ENCODE results near the gene FOXS1.
"Not testable (repeated sequence)": the region's sequence is repeated elsewhere in the genome, so short reads cannot be mapped to it uniquely, and the experiment has no call there.

Gene FOXS1

GRCh38 chr20:31838646-31839292 is 6.6 kb downstream of the FOXS1 start:
- peak; percentile 87 for DNase-seq

DNA sequence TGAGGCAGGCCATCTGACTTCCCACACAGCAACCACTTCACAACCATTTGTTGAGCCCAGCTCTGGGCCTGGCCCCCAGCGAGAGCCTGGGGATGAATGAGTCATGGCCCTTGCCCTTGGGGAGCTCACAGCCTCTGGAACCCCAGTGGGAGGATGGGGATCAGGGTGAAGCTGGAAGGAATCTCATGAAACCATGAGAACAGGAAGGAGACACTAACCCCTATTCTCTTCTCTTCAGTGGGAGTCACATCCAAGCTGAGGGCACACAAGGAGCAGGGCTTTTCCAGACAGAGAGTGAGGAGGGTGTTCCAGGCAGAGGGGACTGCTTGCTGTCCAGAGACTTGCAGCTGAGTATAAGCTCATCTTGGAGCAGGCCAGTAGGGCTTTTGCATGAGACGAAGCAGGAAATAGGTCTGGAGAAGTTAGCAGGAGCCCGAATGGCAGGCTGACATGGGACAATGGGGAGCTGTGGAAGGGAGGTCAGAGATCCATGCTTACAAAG is 7.5 kb downstream of the FOXS1 start:
- DNase-seq, result peak; percentile 93

GRCh38 chr20:31836853-31837608 is 8.4 kb downstream of the FOXS1 start:
- DNase-seq, result peak; percentile 5

DNA sequence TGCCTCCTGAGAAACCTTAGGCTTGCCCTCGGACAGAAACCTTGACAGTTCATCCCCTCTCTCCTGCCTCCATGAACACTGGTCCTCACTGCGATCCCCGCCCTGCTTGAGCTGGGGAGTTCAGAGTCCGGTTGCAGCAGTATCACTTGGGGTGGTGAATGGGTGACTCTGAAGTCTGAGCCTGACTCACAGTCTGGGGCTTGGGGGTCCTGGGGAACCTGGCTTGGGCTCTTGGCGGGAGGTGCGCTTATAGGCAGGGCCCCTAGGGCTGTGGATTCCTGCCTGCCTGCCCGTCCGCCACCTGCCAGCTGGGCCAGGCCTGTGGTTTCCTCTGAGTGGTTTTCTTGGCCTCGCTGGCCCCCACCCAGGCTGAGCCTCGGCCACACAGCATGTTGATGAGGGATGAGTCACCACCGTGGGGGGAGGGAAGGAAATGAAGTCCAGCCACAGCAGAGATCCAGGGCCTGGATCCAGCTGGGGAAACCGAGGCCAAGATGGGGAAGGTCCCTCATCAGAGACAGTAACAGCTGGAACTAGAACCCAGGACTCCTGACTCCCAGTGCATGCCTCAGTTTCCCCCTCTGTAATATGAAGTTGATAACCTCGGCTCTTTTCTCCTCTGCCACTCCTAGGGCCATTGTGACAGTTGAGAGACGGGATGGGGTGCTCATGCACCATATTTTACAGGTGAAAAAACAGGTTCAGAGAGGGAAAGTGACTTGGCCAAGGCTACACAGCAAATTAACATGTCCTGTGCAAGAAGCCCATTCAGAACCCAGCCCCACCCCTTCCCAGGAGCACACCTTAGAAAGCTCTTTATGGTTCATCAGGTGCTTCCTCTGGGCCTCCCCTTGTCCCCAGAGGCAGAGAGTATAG is 9.2 kb downstream of the FOXS1 start:
- DNase-seq, result peak; percentile 92

DNA sequence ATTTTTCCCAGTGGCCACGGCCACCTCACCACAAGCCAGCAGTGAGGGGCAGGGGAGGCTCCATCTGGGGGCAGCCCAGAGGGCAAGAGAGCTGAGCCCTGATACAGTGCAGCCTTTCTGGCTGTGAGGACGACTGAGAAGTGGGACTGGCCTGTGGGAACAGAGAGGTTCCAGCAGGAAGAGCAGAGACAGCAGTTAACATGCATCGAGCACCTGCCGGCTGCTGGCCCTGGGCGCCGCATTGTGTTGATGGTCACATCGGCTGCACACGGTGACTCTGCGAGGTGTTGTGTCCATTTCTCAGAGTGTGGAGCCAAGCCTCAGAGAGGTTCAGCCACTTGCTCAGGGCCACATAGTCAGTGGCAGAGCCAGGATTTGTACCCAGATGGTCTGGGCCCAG is 9.8 kb downstream of the FOXS1 start:
- no peak for DNase-seq

GRCh38 chr20:31833931-31834521 is 11.4 kb downstream of the FOXS1 start:
- DNase-seq, result no peak

DNA sequence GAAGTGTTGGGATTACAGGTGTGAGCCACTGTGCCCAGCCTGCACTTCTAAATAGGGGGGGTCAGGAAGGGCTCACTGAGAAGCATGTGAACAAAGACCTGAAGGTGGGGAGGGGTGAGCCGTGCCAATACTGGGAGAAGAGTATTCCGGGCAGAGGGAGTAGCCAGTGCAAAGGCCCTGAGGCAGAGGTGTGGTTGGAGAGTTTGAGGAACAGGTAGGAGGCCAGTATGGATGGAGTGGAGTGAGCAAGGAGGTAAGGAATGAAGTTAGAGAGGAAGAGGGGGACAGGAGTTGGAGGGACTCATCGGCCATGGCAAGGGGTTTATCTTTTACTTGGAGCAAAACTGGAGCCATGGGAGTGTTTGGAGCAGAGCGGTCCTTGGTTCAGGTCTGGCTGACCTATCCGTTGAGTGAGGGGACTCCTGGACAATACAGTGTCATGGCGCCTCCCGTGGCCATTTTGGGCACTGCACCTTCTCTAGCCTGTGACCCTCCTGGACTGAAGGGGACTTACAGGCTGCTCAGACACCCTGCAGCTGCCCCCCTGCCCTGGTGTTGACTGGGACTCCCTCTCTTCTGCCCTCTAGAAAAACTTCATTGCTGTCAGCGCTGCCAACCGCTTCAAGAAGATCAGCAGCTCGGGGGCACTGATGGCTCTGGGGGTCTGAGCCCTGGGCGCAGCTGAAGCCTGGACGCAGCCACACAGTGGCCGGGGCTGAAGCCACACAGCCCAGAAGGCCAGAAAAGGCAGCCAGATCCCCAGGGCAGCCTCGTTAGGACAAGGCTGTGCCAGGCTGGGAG is 12.1 kb downstream of the FOXS1 start:
- no peak for DNase-seq

DNA sequence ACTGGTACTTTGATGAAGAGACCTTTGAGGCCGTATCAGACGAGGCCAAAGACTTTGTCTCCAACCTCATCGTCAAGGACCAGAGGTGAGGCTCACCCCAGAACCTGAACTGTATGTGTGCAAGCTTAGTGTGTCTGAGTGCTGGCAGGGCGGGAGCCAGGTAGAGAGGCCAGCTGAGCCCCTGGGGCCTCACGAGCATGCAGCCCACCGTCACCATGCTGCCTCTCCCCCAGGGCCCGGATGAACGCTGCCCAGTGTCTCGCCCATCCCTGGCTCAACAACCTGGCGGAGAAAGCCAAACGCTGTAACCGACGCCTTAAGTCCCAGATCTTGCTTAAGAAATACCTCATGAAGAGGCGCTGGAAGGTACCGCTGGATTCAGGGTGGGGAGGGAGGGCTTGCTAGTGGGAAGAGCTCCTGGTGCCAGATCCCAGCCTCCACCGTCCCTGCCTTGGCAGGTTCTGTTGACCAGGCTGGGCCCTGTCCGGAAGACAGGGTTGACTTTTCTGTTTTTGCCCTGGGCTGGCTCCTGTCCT is 13.6 kb downstream of the FOXS1 start:
- no peak for DNase-seq

DNA sequence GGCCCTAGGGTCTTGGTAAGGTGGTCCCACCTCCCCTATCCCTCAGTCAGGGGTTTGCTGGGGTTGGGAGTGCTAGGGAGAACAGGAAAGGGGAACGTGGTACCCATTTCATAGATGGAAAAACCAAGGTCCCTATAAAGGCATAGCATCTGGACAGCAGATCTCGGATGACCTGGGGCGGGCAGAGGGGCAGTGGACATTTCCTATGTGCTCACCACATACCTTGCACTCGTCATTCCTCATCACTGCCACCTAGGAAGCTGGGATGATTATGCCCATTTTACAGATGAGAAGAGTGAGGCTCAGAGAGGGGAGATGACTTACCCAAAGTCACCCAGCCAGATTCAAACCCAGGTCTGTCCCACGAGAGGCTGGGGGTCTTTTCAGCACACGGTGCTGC is 14.2 kb downstream of the FOXS1 start:
- DNase-seq, result no peak

GRCh38 chr20:31830406-31830981 is 14.9 kb downstream of the FOXS1 start:
- DNase-seq, result no peak

GRCh38 chr20:31829731-31830130 is 15.7 kb downstream of the FOXS1 start:
- no peak for DNase-seq

DNA sequence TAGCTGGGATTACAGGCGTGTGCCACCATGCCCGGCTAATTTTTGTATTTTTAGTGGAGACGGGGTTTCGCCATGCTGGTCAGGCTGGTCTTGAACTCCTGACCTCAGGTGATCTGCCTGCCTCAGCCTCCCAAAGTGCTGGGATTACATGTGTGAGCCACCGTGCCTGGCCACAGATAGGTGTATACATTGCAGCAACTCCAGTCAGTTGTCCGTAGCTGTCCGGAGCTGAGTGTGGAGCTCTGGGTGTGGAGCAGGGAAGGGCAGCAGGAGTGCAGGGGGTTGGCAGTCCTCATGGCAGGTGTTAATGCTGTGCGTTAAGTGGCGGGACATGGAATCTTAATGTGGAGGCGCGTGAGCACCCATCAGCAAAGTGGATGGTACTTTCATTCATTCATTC is 17.4 kb downstream of the FOXS1 start:
- not testable (repeated sequence) for DNase-seq

DNA sequence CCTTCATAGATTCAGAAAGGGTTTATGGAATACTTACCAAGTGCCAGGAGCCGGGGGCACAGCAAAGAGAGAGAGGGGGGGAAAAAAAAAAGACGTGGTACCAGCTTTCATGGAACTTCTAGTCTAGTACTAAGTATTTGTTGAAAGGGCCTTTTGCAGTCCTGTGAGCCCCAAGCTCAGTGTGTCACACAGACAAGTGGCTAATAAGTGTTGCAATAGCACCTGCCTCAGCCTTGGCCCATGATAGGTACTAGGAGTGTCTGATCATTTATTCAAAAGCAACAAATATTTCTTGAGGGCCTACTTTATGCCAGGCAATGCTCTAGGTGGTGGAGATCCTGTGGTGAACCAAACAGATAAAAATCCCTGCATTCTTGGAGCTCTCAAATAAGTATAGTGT is 18.3 kb downstream of the FOXS1 start:
- DNase-seq, result no peak

GRCh38 chr20:31826074-31826473 is 19.3 kb downstream of the FOXS1 start:
- DNase-seq, result no peak

- DNase-seq, result no peak
Measured at GRCh38 chr20:31824554-31825313, 20.7 kb downstream of the FOXS1 start.

- DNase-seq, result no peak
Measured at GRCh38 chr20:31824125-31824485, 21.3 kb downstream of the FOXS1 start.

- peak; percentile 39 for DNase-seq
Measured at GRCh38 chr20:31823360-31824124, 21.9 kb downstream of the FOXS1 start.

DNA sequence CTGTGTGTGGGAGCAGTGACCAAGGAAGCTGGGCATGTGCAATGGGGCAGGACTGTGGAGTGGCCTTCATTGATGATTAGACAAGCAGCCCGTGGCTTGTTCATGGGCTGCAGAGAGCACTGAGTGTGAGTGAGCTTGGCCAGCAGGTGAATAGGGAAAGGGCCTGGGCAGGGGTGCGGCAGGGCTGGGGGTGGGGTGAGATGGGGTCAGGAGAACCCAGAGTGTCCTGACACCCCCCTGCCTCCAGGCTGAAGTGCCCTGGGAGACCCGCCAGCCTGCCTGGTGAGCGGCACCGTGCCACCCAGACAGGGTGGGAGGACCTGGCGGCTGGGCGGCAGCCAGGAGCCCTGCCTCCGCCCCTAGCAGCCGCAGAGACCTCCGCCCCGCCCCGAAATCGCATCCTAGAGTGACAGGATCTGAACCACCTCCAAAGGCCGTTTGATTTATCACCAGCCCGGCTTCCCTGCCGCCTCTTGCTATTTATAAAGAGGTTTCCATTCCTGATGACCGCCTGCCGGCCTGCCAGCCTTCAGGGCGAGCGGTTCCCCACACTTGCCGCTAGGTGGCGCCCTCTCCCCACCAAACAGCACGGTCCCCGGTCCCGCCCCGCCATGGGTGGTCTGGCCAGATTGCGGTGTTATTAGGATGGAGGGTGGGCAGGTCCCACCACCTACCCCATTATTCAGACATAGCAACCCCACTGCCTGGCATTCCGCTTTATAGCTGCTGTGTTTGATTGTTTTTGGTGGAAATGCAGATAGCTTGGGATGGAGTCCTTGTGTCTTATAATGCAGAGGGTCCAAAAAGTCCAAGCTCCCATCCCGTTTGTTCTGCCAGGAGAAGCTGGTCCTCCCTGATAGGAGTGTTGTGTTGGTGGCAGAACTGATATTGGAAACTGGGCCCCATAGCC is 22.7 kb downstream of the FOXS1 start:
- peak; percentile 84 for DNase-seq

GRCh38 chr20:31821427-31821826 is 24.0 kb downstream of the FOXS1 start:
- DNase-seq, result no peak

Data from NCI-H226 (cell line).